Fibroblast of pulmonary artery (primary cell): ENCODE data around the gene KLF15.

ENCODE experiments used
- DNase-seq: peaks from one replicate; pipeline ENCODE4 v3.0.0-alpha.2; 2010; ENCODE audit warnings: low read depth
- H3K4me3 ChIP-seq: replicated peaks from 2 replicates; pipeline ENCODE4 v1.5.1; 2011; ENCODE audit warnings: low read depth, mild to moderate bottlenecking, control low read depth, low read length, moderate library complexity
- TF ChIP-seq, protein P1 (sequence below): IDR thresholded peaks from 2 replicates; pipeline ENCODE4 v1.5.1; 2011; ENCODE audit warnings: mild to moderate bottlenecking, control low read depth, low read length, inconsistent platforms; ENCODE audit errors: missing control alignments

The KLF15 gene

GRCh38 chr3:126351086-126351770 is 6.0 kb downstream of the KLF15 start:
- no peak overlapping the region for H3K4me3 ChIP-seq
- no peak for DNase-seq
- TF ChIP-seq, protein P1, sequence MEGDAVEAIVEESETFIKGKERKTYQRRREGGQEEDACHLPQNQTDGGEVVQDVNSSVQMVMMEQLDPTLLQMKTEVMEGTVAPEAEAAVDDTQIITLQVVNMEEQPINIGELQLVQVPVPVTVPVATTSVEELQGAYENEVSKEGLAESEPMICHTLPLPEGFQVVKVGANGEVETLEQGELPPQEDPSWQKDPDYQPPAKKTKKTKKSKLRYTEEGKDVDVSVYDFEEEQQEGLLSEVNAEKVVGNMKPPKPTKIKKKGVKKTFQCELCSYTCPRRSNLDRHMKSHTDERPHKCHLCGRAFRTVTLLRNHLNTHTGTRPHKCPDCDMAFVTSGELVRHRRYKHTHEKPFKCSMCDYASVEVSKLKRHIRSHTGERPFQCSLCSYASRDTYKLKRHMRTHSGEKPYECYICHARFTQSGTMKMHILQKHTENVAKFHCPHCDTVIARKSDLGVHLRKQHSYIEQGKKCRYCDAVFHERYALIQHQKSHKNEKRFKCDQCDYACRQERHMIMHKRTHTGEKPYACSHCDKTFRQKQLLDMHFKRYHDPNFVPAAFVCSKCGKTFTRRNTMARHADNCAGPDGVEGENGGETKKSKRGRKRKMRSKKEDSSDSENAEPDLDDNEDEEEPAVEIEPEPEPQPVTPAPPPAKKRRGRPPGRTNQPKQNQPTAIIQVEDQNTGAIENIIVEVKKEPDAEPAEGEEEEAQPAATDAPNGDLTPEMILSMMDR = no peak

DNA sequence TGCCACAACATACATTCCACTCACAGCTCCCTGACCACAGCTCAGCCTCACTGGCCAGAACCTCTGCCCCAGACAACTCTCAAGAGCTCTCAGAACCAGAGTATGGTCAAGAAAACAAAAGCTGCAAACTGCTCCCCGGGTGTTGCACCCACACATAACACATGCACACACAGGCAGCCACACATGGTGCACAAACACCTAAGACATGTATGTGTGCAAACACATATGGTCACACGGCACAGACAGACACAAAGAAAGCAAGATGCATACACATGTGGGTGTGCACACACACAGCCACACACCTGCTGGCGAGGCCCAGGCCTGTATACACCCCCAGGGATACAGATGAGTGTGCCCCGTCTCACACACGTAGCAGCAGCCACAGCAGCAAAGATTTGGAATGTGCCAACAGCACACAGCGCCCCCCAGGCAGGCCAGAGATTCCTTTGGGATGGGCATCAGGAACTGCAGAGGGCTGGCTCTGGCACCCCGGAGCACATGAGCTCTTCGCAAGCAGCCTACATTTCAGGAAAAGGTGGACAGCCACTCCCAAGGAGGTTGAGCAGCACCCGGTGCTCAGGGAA is 6.6 kb downstream of the KLF15 start:
- TF ChIP-seq, protein P1 = no peak
- DNase-seq = no peak
- no peak overlapping the region for H3K4me3 ChIP-seq

GRCh38 chr3:126349611-126350501 is 7.4 kb downstream of the KLF15 start:
- no peak for DNase-seq
- TF ChIP-seq, protein P1 = no peak
- no peak overlapping the region for H3K4me3 ChIP-seq

DNA sequence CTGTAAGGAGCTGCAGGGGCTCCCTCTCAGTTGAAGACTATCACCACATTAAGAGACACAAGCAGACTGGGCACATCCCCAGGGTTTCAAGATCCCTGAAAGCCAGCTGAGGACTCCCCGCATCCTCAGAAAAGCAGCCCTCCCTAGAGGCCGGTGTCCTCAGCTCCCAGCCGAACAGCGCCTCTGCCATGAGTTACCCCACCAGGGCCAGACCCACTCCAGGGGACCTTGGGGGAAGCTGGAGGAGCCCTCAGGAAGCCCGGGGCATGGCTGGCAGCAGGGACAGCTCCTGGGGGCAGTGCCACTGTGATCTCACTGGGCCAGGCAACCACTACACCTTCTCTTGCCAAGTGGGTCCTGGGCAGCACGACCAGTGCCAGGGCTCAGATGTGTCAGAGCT is 8.1 kb downstream of the KLF15 start:
- no peak for DNase-seq
- TF ChIP-seq, protein P1 = no peak
- no peak overlapping the region for H3K4me3 ChIP-seq

- no peak overlapping the region for H3K4me3 ChIP-seq
- peak; percentile 12 for DNase-seq
- TF ChIP-seq, protein P1 = peak; percentile 21
These were observed 8.8 kb downstream of the KLF15 start for GRCh38 chr3:126348308-126348920.

GRCh38 chr3:126347543-126348161 is 9.6 kb downstream of the KLF15 start:
- TF ChIP-seq, protein P1 = no peak
- H3K4me3 ChIP-seq = no peak overlapping the region
- DNase-seq = no peak
